ENCODE measurements around the gene FUT8.

FUT8 gene

DNA sequence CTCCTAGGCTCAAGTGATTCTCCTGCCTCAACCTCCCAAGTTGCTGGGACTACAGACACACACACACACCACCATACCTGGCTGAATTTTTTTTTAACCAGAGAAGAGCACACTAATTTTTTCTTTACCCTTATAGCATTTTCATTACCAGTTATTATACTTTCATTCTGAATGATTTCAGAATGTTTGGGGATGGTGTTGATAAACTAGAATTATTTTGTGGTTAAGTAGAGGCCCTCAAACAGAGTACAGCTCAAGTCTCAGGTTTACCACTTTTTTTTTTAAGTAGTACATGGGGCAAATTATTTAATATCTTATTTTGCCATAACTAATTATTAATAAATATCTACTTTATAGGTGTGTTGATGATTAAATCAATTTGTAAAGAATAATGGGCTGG is 86.6 kb downstream of the FUT8 start:
- no peak for DNase-seq

DNA sequence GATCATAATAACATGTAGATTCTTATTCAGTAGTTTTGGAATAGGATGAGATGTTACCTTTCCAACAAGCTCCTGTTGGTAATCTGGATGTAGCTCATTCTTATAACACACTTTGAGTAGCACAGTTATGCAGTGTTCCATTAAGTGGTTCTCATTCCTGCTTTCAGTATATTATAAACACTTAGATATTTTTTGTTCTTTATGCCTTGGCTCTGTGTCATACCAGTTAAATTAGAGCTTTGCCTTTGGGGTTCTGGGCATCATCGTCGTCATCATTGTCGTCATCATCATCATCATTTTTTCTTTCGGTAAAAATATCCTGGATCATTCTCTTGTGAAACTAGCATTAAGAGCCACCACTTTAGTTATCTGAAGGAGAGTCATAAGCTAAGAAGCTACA is 87.5 kb downstream of the FUT8 start:
- DNase-seq = no peak

DNA sequence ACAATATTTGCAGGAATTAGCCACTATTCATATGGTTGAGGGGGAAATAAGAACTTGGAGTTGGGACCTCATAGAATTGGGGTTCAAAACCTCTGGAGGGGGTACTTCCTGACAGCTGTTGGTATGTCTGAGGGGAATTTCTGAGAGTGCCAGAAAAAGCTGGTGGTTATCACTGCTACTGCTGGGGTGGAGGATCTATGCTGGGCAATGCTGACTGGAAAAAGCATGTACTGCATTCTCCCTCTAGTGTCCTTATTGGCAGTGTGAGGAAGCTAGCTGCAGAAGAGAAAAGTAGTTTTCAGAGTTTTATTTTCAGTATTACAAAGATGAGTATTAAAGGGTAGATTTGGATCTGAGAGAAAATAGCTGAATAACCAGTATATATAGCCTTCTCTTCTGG is 88.8 kb downstream of the FUT8 start:
- no peak for DNase-seq

DNA sequence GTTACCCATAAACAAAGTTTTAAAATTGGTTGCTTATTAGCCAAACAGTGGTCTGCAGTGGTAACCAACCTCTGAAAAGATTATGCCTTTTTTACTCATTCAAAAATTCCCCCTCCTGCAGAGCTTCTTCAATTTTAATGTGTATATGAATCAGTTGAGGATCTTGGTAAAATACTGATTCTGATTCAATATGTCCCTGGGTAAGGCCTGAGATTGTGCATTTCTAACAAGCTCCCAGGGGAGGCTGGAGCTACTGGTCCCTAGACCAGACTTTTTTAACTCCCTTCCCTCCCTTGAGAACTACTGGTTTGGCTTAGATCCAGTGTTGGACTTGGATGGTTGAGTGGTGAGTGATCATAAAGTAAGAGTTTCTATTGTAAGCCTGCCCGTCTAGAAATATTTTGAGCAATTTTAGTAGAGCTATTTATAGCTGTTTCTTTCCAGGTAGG is 90.2 kb downstream of the FUT8 start:
- DNase-seq = no peak

DNA sequence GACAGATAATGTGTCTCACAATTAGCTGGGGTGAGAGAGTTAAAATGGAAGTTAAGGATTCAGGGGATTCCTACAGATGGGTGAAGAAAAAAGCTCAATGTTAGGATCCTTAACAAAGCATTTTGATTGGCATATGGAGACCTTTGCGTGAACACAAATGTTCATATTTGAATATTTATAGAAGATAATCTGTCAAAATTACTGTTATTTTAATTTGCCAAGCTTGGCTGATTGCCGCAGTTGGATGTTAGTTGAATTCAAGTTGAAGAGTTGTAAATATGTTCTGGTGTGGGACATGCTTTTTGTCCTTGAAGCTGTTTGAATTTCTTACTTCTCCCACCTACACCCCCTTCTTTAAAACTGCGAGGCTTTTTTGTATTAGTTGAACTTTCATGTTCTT is 91.2 kb downstream of the FUT8 start:
- no peak for DNase-seq

DNA sequence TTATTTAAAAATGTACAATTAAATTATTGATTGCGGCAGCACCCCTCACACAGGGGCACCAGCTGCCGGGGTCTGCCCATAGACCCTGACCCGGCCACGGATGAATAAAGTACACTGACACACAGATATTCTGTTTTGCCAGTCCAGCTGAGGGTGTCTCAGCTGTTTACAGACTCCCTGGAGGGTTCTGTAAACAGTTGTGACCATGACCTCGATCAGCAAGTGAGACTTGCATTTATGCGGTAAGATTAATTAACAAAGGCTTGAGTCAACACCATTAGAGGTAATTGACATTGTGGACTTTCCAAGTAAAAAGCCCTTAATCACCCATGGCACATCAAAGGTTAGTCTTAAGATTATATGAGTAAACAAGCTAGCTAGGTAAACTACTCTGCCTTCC is 94.3 kb downstream of the FUT8 start:
- no peak for DNase-seq

DNA sequence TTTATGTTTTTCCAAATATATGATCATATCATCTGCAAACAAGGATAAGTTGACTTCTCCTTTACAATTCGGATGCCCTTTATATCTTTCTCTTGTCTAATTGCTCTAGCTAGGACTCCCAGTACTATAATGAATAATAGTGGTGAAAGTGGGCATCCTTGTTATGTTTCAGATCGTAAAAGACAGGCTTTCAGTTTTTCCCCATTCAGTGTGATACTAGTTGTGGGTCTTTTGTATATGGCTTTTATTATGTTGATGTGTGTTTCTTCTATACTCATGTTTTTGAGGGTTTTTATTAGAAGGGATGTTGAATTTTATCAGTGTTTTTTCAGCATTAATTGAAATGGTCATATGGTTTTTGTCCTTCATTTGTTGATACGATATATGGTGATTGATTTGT is 97.3 kb downstream of the FUT8 start:
- no peak for DNase-seq

DNA sequence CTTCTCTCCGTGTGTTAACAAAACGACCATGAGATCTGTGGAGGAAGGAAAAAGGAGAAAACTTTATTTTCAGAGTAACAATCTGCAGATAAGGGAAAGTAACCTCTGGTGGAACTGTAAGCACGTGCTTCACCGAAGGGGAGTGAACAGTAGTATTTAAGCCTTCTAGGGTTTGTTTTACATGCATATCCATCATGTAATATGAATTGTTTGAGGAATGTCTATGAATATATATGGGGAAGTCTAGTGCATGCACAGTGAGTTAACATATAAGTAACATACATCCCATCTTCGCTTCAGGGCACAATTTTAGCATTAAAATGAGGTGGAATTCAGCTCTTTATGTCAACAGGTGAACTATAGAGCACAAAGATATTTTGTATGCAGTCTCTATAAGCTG is 101.1 kb downstream of the FUT8 start:
- no peak for DNase-seq

DNA sequence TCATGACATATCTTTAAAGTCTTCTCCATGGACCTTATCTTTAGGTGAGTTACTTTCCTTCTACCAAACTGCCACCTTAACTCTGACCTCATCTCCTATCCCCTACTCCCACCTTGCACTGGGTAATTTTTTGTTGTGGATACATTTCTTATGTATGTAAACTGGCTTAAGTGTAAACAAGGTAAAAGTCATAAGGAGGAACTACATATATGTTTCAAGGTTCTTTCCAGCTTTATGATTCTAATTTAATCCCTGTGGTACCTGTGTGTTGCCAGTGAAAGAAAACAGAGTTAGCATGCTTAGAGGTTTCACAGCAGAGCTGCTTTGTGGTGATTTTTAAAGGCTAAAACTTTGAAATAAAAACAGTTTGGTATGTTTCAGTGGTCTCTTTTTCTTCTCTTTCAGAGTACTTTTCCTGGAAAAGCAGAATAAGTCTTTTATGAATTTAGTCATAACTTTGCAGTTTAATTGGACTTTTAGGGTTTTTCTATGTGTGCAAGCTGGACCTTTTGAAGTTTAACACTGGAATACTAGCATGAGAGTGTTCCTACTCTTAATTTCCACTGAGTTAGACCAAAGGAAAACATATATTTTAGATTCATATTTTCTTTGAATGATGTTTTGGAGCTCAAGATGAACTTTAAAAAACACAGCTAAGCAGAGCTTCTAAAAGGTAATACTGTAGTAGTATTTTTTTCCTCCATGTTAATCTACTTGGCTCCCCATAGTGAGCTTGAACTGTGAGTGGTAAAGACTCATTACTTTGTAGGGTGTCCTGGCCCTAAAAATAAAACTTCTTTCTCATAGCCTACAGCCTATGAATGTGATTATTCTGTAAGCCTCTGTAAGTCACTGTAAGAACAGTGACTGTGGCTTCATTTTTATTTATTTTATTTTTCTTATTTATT is 105.4 kb downstream of the FUT8 start:
- no peak for DNase-seq

DNA sequence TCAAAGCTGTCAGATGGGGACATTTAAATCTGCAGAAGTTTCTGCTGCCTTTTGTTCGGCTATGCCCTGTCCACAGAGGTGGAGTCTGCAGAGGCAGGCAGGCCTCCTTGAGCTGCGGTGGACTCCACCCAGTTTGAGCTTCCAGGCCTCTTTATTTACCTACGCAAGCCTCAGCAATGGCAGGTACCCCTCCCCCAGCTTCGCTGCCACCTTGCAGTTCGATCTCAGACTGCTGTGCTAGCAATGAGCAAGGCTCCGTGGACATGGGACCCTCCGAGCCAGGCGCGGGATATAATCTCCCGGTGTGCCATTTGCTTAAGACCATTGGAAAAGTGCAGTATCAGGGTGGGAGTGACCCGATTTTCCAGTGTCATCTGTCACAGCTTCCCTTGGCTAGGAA is 115.5 kb downstream of the FUT8 start:
- DNase-seq = no peak

DNA sequence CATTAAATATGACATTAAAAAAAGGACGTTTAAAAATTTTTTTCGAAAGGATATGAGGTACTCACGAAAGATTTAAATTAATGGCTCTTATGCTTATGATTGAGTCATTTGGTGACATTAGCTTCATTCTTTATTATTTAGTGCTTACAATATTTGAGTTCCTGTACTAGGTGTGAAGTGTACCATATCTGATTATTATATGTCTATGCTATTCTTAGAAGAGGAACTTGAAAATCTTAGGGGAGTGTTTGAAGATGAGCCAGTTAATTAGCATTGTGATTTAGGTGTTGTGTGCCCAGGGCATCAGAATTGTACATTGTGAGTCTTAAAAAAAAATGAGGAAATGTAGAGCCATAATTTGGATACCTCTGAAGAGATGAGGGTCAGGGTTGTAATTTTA is 118.6 kb downstream of the FUT8 start:
- DNase-seq = no peak

DNA sequence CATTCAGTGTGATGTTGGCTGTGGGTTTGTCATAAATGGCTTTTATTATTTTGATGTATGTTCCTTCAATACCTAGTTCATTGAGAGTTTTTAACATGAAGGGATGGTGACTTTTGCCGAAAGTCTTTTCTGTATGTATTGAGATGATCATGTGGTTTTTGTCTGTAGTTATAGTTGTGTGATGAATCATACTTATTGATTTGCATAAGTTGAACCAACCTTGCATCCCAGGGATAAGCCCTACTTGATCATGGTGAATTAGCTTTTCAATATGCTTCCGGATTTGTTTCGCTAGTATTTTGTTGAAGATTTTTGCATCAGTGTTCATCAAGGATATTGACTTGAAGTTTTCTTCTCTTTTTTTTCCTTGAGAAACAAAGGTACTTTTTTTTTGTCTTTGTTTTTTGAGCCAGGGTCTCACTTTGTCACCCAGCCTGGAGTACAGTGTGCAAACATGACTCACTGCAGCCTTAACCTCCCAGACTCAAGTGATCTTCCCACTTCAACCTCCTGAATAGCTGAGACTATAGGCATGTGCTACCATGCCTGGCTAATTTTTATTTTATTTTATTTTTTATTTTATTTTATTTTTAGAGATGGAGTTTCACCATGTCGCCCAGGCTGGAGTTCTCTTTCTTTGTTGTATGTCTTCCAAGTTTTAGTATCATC is 121.3 kb downstream of the FUT8 start:
- DNase-seq = no peak

DNA sequence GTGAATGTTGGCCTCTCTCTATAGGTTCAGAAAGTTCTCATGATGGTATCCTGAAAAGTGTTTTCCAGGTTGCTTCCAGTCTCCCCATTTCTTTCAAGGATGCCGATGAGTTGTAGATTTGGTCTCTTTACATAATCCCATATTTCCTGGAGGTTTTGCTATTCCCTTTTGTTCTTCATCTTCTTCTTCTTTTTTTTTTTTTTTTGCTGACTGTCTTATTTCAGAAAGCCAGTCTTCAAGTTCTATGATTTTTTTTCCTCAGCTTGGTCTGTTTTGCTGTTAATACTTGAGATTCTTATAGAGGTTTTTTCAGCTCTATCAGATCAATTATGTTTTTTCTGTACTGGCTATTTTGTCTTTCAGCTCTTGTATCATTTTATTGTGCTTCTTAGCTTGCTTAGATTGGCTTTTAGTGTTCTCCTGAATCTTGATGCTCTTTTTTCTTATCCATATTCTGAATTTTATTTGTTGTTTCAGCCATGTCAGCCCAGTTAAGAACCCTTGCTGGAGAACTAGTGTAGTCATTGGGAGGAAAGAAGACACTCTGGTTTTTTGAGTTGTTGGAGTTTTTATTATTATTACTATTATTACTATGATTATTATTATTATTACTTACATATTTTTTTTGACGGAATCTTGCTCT is 124.4 kb downstream of the FUT8 start:
- DNase-seq = no peak

DNA sequence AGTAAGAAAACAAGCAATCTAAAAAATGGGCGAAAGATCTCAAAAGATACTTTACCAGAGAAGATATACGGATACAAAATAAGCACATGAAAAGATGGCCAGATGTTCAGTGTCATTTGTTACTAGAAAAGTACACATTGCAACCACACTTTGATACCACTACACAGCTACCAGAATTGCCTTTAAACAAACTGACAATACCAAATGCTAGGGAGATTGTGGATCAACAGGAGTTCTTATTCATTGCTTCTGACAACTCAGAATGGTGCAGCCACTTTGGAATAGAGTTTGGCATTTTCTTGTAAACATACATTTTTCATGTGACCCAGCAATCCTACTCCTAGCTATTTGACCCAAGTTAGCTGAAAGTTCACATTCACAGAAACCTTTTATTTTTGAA is 136.3 kb downstream of the FUT8 start:
- DNase-seq = no peak

DNA sequence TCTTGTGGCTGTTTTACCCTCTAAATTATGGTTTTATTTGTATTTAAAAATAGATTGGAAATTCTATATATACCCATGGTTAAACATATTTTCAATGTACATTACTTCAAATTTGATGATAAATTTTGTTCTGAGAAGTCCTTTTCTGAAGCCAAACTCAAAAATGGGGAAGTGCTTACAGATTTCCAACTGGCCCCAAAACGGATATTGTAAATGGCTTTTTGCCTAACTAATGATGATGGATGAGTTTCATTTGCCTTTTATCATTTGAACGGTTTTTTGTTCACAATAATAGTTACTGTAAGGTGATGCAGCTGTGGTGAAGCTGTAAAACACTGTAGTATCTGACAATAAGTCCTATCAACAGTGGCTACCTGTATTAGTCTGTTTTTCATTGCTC is 136.9 kb downstream of the FUT8 start:
- no peak for DNase-seq

DNA sequence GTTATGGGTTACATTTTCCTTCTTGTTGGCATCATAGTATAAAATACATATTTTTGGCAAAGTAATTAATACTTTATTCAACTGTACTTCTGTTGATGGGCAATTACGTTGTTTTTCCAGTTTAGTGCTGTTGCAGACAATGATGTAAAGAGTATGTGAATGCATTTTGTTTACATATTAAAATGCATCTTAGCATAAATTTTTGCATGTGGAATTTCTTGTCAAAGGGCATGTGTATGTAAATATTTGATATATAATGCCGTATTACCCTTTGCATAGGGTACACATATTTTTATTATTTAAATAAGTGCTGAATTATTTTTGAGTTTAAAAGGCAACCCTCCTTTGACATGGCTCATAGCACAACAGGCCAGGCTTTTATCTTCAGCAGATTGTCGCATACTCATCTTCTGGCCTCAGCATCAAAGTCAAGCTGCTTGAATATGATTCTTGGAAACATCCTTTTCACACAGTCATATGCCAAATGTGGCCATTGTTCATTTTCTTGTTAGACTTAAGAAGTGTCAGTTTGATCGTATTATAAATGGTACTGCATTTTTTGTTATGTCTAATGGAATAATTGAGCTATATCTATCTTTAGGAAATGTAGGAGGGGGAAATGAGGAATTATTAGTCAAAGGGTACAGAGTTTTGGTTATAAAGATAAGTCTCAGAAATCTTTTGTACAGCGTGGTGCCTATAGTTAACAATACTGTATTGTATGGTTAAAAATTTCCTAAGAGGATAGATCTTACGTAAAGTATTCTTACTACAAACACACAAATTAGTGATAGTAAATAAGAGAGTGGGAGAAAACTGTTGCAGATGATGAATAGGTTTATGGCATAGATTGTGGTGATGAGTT is 138.5 kb downstream of the FUT8 start:
- no peak for DNase-seq

DNA sequence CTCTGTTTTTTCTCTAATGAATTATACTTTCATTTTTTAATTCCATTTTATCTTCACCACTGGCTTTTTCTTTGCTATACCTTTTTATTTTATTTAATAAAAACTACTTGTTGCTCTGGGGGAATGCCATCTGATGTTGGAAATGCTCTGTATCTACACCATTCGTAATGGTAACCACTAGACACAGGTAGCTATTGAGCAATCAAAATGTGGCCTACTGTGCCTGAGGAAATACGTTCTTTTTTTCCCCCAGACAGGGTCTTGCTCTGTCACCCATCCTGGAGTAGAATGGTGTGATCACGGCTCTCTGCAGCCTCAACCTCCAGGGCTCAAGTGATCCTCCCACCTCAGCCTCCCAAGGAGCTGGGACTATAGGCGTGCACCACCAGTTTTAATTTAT is 140.2 kb downstream of the FUT8 start:
- DNase-seq = no peak

DNA sequence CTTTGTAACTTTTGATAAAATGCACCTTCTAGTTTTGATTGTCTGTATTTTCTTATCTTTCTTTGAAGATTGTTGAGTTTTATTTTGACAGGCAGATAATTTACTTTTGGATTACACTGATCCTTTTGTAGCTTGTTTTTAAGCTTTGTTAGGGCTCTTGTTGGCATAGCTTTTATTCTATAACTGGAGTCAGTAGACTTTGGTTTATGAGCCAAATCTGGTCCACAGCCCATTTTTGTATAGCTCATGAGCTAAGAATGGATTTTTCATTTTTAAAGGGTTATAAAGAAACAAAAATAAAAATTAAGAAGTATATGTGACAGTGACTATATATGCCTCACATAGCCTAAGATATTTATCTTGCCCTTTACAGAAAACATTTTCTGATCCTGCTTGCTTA is 142.3 kb downstream of the FUT8 start:
- DNase-seq = no peak

DNA sequence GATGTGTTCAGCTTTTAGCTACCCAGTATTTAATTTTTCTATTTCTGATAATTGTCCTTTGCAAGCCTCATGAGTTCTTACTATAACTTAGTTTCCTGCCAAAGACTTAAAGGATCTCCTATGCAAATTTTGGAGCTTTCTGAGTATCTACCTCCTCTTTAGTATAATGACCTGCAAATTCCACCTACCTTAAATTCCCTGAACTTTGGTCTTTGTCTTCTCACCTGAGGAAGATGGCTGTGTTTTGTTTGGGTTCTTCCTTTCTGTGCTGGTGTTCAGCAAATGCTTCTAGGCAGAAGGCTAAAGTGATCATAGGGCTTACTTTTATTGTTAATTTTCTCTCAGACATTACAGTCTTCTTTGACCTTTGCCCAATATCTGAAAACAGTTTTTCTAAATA is 142.8 kb downstream of the FUT8 start:
- DNase-seq = no peak

DNA sequence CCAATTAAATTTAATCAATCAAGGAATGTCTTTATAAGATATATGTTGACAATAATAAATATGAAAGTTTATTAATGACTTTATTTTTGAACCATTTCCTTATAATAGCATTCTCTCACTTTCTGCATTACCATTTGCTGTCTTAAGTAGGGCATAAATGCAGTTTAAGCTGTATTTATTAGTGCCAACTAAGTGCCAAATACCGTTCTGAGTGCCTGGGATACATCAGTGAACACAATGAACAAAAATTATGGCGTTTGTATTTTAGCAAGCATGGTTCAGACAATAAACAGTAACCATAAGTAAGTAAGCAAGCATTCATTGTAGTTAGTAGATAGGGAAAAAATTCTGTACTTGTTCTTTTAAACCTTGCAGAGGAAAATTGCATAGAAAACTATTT is 145.8 kb downstream of the FUT8 start:
- DNase-seq = no peak

DNA sequence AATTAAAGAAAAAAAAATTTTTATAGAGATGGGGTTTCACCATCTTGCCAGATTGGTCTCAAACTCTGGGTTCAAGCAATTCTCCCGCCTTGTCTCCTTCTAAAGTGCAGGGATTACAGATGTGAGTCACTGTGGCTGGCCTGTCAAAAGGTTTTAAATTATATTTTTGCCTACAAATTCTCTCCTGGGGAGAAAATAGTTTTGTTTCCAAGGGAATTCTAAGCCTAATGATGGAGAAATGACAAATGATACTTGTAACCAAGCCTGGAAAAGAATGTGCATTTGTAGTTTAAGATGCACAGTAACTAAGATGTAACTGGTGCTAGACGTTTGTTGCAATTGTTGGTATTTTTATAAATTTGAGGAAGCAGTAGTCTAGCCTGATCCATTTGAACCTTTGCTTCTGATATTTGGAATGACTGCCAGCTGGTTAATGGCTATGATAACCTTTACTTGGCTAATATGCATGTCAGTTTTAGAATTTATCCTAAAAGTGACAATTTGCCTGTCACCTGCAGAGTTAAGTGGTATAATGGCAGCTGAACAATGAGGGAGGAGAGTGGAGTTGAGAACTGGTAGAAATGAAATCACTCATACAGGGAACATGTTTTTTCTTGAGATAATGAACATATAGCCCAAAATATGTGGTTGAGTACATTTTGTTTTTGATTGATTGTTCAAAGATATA is 148.0 kb downstream of the FUT8 start:
- no peak for DNase-seq

DNA sequence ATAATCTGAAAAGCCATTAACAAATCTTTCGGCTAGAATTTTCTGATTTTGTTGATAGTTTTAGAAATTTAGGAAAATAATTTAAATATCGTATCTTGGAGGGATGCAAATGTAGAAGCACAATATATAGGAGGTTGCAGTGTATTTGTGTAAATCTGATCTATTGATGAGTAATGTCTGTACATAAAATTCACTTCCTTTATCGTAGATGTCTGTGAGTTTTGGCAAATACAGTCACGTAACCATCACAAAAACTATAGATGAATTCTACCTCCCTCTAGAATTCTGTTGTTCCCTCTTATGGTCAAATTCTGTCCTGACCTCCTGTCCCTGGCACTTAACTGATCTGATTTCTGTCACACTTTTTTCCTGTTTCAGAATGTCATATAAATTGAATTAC is 151.8 kb downstream of the FUT8 start:
- DNase-seq = no peak

DNA sequence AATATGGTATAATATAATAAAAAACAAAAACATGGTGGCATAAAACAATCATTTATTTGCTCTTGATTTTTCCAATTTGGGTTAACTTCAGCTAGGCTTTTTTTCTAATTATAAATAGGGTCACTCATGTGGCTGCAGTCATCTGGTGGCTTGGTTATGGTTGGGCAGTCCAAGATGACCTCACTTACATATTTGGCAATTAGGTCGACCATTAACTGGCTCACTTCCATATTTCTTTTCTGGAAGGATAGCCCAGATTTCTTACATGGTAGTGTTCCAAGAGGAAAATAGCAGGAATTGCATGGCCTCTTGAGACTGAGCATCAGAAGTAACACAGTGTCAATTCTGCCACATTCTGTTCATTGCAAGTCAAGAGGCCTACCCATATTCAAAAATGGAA is 153.4 kb downstream of the FUT8 start:
- DNase-seq = no peak

All from KG1 (cell line).